HCT116 (cell line): ENCODE results near the gene TPH1. TPM values are rescaled to one million over a fixed set of nuclear protein-coding genes. Genes with fewer than 3 reads are reported as not detected.

ENCODE experiments used
- ATAC-seq: fragments of 200-7000 bp; cut with Tn5 transposase; 2 replicates; pipeline ENCODE4 v1.9.1; 2020; ENCODE audit warnings: mild to moderate bottlenecking, moderate library complexity
- Bru-seq: library from RNA; stranded (reverse); fragments of 400-500 nt; gene quantifications from one replicate; lab custom pipeline; 2021; lab: Mats Ljungman, UMichigan
- BruChase-seq, 2 experiments: library from RNA; stranded (reverse); fragments of 400-500 nt; gene quantifications; one replicate each; lab custom pipeline; 2021; lab: Mats Ljungman, UMichigan
- BruUV-seq: library from RNA; stranded (reverse); fragments of 400-500 nt; replicated peaks from 2 replicates; lab custom pipeline; 2021; lab: Mats Ljungman, UMichigan
- CTCF ChIA-PET: fragments of 300-600 bp; sonication (Branson Sonifier 250); formaldehyde crosslinking; loops from one replicate; lab custom pipeline; 2021; ENCODE audit warnings: antibody characterized with exemption; lab: Charles Lee
- POLR2A ChIA-PET: fragments of 300-600, 350-600 bp; sonication (Branson Sonifier 250); formaldehyde crosslinking; loops from one replicate; lab custom pipeline; 2021; ENCODE audit warnings: antibody characterized with exemption; lab: Charles Lee
- RAD21 ChIA-PET, 2 experiments: fragments of 300-600 bp; sonication (Branson Sonifier 250); formaldehyde crosslinking; loops; one replicate each; lab custom pipeline; 2023; ENCODE audit warnings: low total read pairs in 2 of 2; ENCODE audit not compliant: uncharacterized antibody in 2 of 2, unreplicated experiment in 2 of 2, low non-redundant PET in 1 of 2; lab: Charles Lee
- DNase-seq: peaks from one replicate; pipeline ENCODE4 v3.0.0-alpha.2; 2010; ENCODE audit warnings: low read depth, low spot score
- H2AFZ ChIP-seq: fragments of 200-600 bp; shearing (Covaris generic), sonication (generic); 2 replicates; pipeline ENCODE4 v1.6.1; 2017; ENCODE audit warnings: low read depth, mixed run types, mixed read lengths, antibody characterized with exemption, low read length; ENCODE audit not compliant: poor library complexity, severe bottlenecking
- H3K27ac ChIP-seq: 2 replicates; pipeline ENCODE4 v1.5.1; 2012; ENCODE audit warnings: low read depth, low read length
- H3K27me3 ChIP-seq: fragments of 200-600 bp; sonication (generic); 2 replicates; pipeline ENCODE4 v1.6.1; 2016; ENCODE audit warnings: mixed run types, low read length, mixed read lengths; ENCODE audit not compliant: insufficient read depth
- H3K36me3 ChIP-seq, 2 experiments: fragments of 200-500 bp in 1 of 2; fragments of 200-600 bp in 1 of 2; sonication (Bioruptor generic) in 1 of 2; sonication (generic) in 1 of 2; 2 replicates each; pipeline versions ENCODE4 v1.5.1 to v1.6.1; 2014 to 2016; ENCODE audit warnings: low read length in 2 of 2, inconsistent platforms in 1 of 2, mixed read lengths in 1 of 2, mixed run types in 1 of 2; ENCODE audit not compliant: insufficient read depth in 2 of 2, control insufficient read depth in 1 of 2
- H3K4me1 ChIP-seq, 2 experiments: fragments of 200-600 bp in 1 of 2; sonication (generic) in 1 of 2; 2 replicates each; pipeline versions ENCODE4 v1.5.1 to v1.6.1; 2012 to 2017; ENCODE audit warnings: low read length in 2 of 2, inconsistent platforms in 1 of 2, mild to moderate bottlenecking in 1 of 2, mixed read lengths in 1 of 2, mixed run types in 1 of 2, moderate library complexity in 1 of 2; ENCODE audit not compliant: insufficient read depth in 2 of 2, control insufficient read depth in 1 of 2
- H3K4me2 ChIP-seq: fragments of 200-600 bp; sonication (generic); 2 replicates; pipeline ENCODE4 v1.6.1; 2017; ENCODE audit warnings: mixed run types, low read length, mixed read lengths
- H3K4me3 ChIP-seq, 2 experiments: fragments of 200-600 bp in 1 of 2; sonication (generic) in 1 of 2; replicated peaks in 1 of 2; 2 replicates each; pipeline ENCODE4 v1.5.1; 2011 to 2016; ENCODE audit warnings: low read length in 2 of 2, control low read depth in 1 of 2, low read depth in 1 of 2, mild to moderate bottlenecking in 1 of 2, mixed read lengths in 1 of 2, mixed run types in 1 of 2
- H3K79me2 ChIP-seq: fragments of 200-600 bp; sonication (generic); 2 replicates; pipeline ENCODE4 v1.6.1; 2017; ENCODE audit warnings: mild to moderate bottlenecking, mixed run types, low read length, moderate library complexity, mixed read lengths; ENCODE audit not compliant: insufficient read depth
- H3K9ac ChIP-seq: fragments of 200-600 bp; sonication (generic); 2 replicates; pipeline ENCODE4 v1.6.1; 2016; ENCODE audit warnings: low read length, mixed read lengths
- H3K9me2 ChIP-seq: fragments of 200-600 bp; sonication (generic), shearing (Covaris generic); 2 replicates; pipeline ENCODE4 v1.6.1; 2017; ENCODE audit warnings: mixed run types, mild to moderate bottlenecking, moderate library complexity; ENCODE audit not compliant: insufficient read depth
- H3K9me3 ChIP-seq, 2 experiments: fragments of 200-500 bp in 1 of 2; fragments of 200-600 bp in 1 of 2; sonication (Bioruptor generic) in 1 of 2; sonication (generic) in 1 of 2; 2 replicates each; pipeline ENCODE4 v1.6.1; 2014 to 2017; ENCODE audit warnings: low read length in 2 of 2, mixed read lengths in 2 of 2, inconsistent platforms in 1 of 2, low read depth in 1 of 2, mild to moderate bottlenecking in 1 of 2, mixed run types in 1 of 2, moderate library complexity in 1 of 2; ENCODE audit not compliant: control insufficient read depth in 1 of 2, insufficient read depth in 1 of 2
- H4K20me1 ChIP-seq: fragments of 200-600 bp; sonication (generic), shearing (Covaris generic); 2 replicates; pipeline ENCODE4 v1.6.1; 2017; ENCODE audit warnings: mixed run types, mild to moderate bottlenecking, moderate library complexity; ENCODE audit not compliant: insufficient read depth
- CBX3 ChIP-seq: IDR thresholded peaks from 2 replicates; pipeline ENCODE4 v1.6.1; 2012; ENCODE audit warnings: low read depth
- CEBPB ChIP-seq: IDR thresholded peaks from 2 replicates; pipeline ENCODE4 v1.6.1; 2012; ENCODE audit warnings: low read depth
- CTCF ChIP-seq, 3 experiments: fragments of 200-600 bp in 1 of 3; sonication (generic) in 1 of 3; IDR thresholded peaks in 2 of 3; conservative IDR thresholded peaks in 1 of 3; 2 replicates each; pipeline ENCODE4 v1.5.1; 2012 to 2017; ENCODE audit warnings: low read depth in 2 of 3, low read length in 2 of 3, antibody characterized with exemption in 1 of 3, borderline replicate concordance in 1 of 3, control low read depth in 1 of 3, mild to moderate bottlenecking in 1 of 3, mixed read lengths in 1 of 3, mixed run types in 1 of 3, moderate library complexity in 1 of 3; ENCODE audit not compliant: insufficient read depth in 1 of 3
- EGR1 ChIP-seq: IDR thresholded peaks from 2 replicates; pipeline ENCODE4 v1.6.1; 2012; ENCODE audit warnings: low read depth
- ELF1 ChIP-seq: IDR thresholded peaks from 2 replicates; pipeline ENCODE4 v1.6.1; 2012; ENCODE audit warnings: low read depth, borderline replicate concordance
- EZH2 ChIP-seq: fragments of 200-600 bp; sonication (generic); IDR thresholded peaks from 2 replicates; pipeline ENCODE4 v1.6.1; 2017; ENCODE audit warnings: antibody characterized with exemption, mixed run types
- EZH2phosphoT487 ChIP-seq: fragments of 200-600 bp; IDR thresholded peaks from 2 replicates; pipeline ENCODE4 v1.6.1; 2018; ENCODE audit warnings: antibody characterized with exemption, borderline replicate concordance
- JUND ChIP-seq: IDR thresholded peaks from 2 replicates; pipeline ENCODE4 v1.6.1; 2012
- POLR2AphosphoS5 ChIP-seq: IDR thresholded peaks from 2 replicates; pipeline ENCODE4 v1.6.1; 2011; ENCODE audit warnings: mild to moderate bottlenecking, low read depth, low read length, moderate library complexity
- RAD21 ChIP-seq: IDR thresholded peaks from 2 replicates; pipeline ENCODE4 v1.6.1; 2012; ENCODE audit warnings: low read depth, mild to moderate bottlenecking
- SIN3A ChIP-seq: IDR thresholded peaks from 2 replicates; pipeline ENCODE4 v1.6.1; 2012; ENCODE audit warnings: low read depth
- SRF ChIP-seq: IDR thresholded peaks from 2 replicates; pipeline ENCODE4 v1.6.1; 2012; ENCODE audit warnings: low read depth
- TCF7L2 ChIP-seq: IDR thresholded peaks from 2 replicates; pipeline ENCODE4 v1.7.0; 2011; ENCODE audit warnings: borderline replicate concordance, inconsistent platforms; ENCODE audit not compliant: insufficient read depth, insufficient read length; ENCODE audit errors: extremely low read depth
- ZNF274 ChIP-seq: fragments of 200-500 bp; sonication (Bioruptor generic); IDR thresholded peaks from 2 replicates; pipeline ENCODE4 v1.6.1; 2014; ENCODE audit warnings: mild to moderate bottlenecking, low read depth, low read length, inconsistent platforms
- intact Hi-C: fragments of 100-400 bp; cut with micrococcal nuclease; formaldehyde crosslinking; loops from 2 replicates; pipeline ENCODE4 v1.10.0; 2022
- long read RNA-seq: library from polyadenylated mRNA; unstranded; transcript quantifications from one replicate; pipeline ENCODE4 v2.0.0, GENCODE V29; 2021; ENCODE audit not compliant: unreplicated experiment
- polyA plus RNA-seq: library from polyadenylated mRNA; unstranded; fragments of >200 nt; gene quantifications from 2 replicates; pipeline ENCODE4 v1.2.1, GENCODE V29; 2012; ENCODE audit warnings: missing spikeins
- total RNA-seq: library from RNA; stranded (reverse); gene quantifications from one replicate; pipeline ENCODE4 v1.2.1, GENCODE V29; 2021; ENCODE audit not compliant: unreplicated experiment
- TF ChIP-seq, protein P1 (sequence below): IDR thresholded peaks from 2 replicates; pipeline ENCODE4 v1.6.1; 2011; ENCODE audit warnings: mild to moderate bottlenecking, low read length, moderate library complexity; ENCODE audit not compliant: insufficient replicate concordance; ENCODE audit errors: extremely low read depth
- TF ChIP-seq, protein P2 (sequence below): IDR thresholded peaks from 2 replicates; pipeline ENCODE4 v1.6.1; 2012

TPH1 gene
- 0.42 TPM for total RNA-seq
- 0.07 and 0.10 TPM in 2 replicates for polyA plus RNA-seq
- Bru-seq, nascent RNA: percentile 41 among the genes with signal in this experiment
- percentile 53 among the genes with signal in this experiment for BruChase-seq, experiment 1, labeled RNA remaining after a 6-hour chase
- BruChase-seq, experiment 2, labeled RNA remaining after a 2-hour chase: percentile 44 among the genes with signal in this experiment
- long read RNA-seq: 0 reads

DNA sequence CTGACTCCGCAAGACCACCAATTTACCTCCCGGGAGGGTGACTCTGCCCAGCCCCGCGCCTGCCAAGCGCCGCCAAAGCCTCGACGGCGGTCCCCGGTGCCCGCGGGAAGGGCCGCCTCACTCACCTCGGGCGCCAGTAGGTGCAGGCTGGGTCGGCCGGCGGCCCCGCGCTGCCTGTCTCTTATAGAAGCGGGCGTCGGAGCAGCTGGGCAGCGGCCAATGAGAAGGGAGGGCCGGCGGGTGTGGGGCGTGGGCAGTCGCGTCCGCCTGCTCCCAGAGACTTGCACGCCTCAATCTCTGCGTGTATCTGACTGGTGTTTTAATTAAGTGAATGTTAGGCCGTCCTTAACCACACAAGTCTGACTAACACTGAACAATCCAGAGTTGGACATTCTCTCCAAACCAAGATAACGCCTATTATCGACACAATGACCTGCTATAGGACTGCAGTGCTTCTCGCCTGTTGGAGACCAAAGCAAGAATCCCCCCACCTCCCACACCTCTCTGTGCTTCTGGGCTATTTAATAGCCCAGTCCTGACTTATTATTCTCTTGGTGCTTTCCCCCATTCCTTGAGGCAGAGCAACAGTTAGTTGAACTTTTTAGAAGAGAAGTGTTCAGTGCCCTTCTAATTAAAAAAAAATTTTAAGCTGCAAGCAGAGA, at the start of gene TPH1:
TSS of gene TPH1 (minus strand) at position 154 of the 662 bp plus-strand sequence. CDS start 5,507 bp downstream, outside the sequence.
- Histone ChIP-seq H2AFZ (no peak within 1 kb of the TSS), H3K27me3 (no peaks in the 10 kb centered on the region), H3K36me3 (no peaks in the 10 kb centered on the region), H3K4me3 (no peak within 1 kb of the TSS), H3K4me1 (no peaks in the 10 kb centered on the region), H3K27ac (no peak within 1 kb of the TSS), H3K4me2 (no peak within 1 kb of the TSS), H3K79me2 (no peaks in the 10 kb centered on the region), H3K9me3 (no peaks in the 10 kb centered on the region), H3K9me2 (no peaks in the 10 kb centered on the region)
- ChIA-PET RAD21 (no interaction called here), CTCF (no interaction called here)
- BruUV-seq: no TSS peak
- DNase-seq (no peak), ATAC-seq (no peak)
- intact Hi-C loops: no loop called here
- no peak for TF ChIP-seq SRF
- TF ChIP-seq, protein P1, sequence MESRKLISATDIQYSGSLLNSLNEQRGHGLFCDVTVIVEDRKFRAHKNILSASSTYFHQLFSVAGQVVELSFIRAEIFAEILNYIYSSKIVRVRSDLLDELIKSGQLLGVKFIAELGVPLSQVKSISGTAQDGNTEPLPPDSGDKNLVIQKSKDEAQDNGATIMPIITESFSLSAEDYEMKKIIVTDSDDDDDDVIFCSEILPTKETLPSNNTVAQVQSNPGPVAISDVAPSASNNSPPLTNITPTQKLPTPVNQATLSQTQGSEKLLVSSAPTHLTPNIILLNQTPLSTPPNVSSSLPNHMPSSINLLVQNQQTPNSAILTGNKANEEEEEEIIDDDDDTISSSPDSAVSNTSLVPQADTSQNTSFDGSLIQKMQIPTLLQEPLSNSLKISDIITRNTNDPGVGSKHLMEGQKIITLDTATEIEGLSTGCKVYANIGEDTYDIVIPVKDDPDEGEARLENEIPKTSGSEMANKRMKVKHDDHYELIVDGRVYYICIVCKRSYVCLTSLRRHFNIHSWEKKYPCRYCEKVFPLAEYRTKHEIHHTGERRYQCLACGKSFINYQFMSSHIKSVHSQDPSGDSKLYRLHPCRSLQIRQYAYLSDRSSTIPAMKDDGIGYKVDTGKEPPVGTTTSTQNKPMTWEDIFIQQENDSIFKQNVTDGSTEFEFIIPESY: no peak
- TF ChIP-seq JUND: no peak
- TF ChIP-seq RAD21: no peak
- TF ChIP-seq, all 23 proteins: peak for 0
- H4K20me1 ChIP-seq: no peaks in the 10 kb centered on the region
- POLR2A ChIA-PET: no interaction called here
- H3K9ac ChIP-seq: no peak within 1 kb of the TSS

- Histone ChIP-seq H4K20me1 (no peaks in the 10 kb centered on the region), H3K4me1 (no peaks in the 10 kb centered on the region), H3K9me3 (no peaks in the 10 kb centered on the region), H3K79me2 (peaks cover 23% of the 10 kb centered on the region), H3K4me2 (no peak overlapping the region), H2AFZ (no peak overlapping the region), H3K4me3 (no peak overlapping the region), H3K9ac (no peak overlapping the region), H3K9me2 (no peaks in the 10 kb centered on the region), H3K36me3 (peaks cover 19 to 33% of the 10 kb centered on the region in 2 experiments), H3K27ac (no peak overlapping the region), H3K27me3 (no peaks in the 10 kb centered on the region)
- ATAC-seq (no peak), DNase-seq (no peak)
- RAD21 ChIA-PET: no interaction called here
- intact Hi-C loops: no loop called here
- POLR2A ChIA-PET: no interaction called here
- CTCF ChIA-PET: interaction anchor here (0.8 kb wide), 1 partner anchor 12 kb away, joined by 4 read pairs; the partner anchor contains the start of gene SAAL1
- BruUV-seq: no TSS peak
- TF ChIP-seq EZH2 (no peak), POLR2AphosphoS5 (no peak), CBX3 (no peak), SIN3A (no peak), EZH2phosphoT487 (no peak), ELF1 (no peak), ZNF274 (no peak), CTCF (IDR thresholded peaks at IDR 0.05 in 2 of 3, conservative IDR thresholded peaks at IDR 0.05 in 1 of 3; ENCODE audit: borderline replicate concordance in 1 of 3, insufficient read depth in 1 of 3, low read depth in 2 of 3, low read length in 2 of 3) (no peak), CEBPB (no peak), EGR1 (no peak), TCF7L2 (no peak), RAD21 (no peak)
- TF ChIP-seq, protein P2, sequence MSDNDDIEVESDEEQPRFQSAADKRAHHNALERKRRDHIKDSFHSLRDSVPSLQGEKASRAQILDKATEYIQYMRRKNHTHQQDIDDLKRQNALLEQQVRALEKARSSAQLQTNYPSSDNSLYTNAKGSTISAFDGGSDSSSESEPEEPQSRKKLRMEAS: no peak
Observed at GRCh38 chr11:18093959-18094358, 47.9 kb upstream of the TPH1 start.
